HG03097 (cell line): ENCODE data around the gene HMOX2.

Source experiments
- ATAC-seq: cut with Tn5 transposase; IDR thresholded peaks from one replicate; pipeline ENCODE4 v1.9.1; 2021; ENCODE audit not compliant: unreplicated experiment, low FRiP score

HMOX2 gene

DNA sequence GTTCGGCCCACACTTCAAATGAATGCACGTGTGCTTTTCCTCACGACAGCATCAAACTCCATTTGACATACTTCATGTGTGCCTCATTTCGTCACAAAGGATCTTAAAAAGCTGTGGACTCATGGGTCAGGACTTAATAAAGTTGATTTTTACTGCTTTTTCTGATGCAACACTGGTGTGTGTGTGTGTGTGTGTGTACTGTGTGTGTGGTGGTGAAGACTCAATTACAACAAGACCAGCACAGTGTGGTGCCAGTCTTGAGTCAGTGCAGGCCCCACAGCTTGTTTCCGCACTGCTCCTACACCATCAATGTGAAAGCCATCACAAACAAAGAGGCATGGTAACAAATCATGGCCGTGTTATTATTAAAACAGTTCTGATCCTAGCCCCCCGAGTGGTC is 44.7 kb downstream of the HMOX2 start:
- no peak for ATAC-seq

DNA sequence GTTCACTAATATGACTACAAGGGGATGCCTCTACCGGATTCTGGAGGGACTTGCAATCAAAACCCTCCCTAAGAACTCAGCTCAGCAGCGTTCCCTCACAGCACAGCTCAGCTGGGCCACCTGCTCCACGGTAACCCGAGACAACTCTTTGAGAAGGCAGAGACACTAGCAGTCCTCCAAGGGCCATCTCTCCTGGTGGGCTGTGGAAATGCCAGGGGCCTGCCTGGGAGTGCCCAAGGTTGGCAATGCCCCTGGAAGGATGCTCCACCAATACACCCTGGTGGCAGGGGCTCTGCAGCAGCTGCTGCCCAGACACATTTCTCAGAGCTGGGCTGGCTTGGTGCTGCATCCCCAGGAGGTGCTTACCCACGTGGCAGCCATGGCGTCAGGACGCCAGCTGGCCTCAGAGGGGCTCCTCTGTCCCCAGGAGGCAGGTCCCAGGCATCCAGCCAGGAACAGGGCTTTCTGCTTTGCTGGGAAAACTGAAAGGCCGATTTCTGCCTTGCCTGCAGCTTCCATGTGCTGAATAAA is 45.9 kb downstream of the HMOX2 start:
- ATAC-seq, result no peak

DNA sequence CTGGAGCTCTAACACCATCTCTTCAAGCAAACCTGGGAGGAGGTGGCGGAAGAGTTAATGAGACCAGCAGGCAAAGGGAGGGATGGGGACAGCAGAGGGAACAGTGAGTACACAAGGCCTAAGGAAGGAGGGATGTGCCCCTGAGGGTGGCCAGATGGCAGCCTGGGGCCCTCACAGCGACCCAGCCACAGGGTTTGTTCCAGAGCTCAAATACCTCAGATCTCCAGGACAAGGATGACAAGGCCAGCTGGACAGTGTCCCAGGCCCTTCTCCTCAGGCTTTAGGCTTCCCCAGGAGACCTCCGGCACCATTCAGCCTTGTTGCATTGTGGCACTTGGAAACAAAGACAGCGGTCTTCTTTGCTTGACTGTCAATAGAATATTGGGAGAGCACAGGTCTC is 47.5 kb downstream of the HMOX2 start:
- no peak for ATAC-seq

DNA sequence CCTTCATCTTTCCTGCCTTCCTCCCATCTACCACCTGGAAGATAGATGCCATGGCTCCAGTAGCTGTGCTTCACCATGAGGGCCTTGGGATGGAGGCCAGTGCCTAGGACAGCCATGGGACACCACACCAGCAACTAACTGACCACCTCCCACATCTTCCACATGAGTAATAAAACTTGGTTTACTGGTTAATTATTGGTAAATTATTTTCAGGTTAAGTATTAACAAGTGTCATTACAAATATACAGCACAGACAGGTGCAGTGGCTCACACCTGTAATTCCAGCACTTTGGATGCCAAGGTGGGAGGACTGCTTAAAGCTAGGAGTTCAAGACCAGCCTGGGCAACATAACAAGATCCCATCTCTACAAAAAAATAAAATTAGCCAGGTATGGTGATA is 48.4 kb downstream of the HMOX2 start:
- no peak for ATAC-seq

DNA sequence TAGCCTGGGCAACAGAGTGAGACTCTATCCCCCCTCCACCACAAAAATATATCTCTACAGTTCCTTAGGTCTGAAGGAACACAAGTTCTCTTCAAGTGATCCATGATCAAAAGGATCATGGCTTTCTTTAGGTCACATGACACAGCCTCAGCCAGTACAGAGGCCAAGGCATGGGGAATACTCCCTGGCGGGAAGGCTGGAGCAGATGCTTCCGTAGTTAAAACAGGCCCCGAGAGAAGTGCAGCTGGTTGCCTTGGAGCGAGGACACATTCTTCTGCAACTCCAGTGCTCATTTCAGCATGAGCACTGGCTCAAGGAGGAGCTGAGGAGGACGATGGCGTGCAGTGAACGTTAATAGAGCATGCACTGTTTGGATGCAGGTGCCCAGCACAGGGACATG is 48.9 kb downstream of the HMOX2 start:
- no peak for ATAC-seq

DNA sequence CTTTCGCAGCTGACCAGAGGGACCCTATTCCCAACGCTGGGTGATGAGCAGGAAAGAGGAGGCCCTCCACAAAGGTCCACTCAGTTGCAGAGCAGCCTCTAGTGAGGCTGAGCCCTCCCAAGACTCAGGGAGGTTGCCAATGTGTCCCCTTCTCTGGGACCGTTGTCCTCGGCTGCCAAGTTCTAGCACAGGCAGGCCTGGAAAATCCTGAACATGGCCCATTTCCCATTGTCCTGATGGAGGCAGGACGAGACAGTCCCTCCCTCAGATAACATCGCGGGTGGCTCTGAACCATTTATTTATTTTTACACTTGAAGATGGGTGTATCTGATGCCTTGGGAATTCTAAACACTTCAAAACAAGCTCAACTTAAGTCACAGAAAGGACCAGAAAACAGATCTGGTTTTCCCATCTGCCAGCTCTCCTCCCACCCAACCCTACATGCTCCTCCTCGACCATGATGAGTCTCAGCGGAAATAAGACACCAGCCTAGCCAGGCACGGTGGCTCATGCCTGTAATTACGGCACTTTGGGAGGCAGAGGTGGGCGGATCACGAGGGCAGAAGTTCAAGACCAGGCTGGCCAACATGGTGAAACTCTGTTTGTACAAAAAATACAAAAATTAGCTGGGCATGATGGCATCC is 49.6 kb downstream of the HMOX2 start:
- ATAC-seq, result no peak

DNA sequence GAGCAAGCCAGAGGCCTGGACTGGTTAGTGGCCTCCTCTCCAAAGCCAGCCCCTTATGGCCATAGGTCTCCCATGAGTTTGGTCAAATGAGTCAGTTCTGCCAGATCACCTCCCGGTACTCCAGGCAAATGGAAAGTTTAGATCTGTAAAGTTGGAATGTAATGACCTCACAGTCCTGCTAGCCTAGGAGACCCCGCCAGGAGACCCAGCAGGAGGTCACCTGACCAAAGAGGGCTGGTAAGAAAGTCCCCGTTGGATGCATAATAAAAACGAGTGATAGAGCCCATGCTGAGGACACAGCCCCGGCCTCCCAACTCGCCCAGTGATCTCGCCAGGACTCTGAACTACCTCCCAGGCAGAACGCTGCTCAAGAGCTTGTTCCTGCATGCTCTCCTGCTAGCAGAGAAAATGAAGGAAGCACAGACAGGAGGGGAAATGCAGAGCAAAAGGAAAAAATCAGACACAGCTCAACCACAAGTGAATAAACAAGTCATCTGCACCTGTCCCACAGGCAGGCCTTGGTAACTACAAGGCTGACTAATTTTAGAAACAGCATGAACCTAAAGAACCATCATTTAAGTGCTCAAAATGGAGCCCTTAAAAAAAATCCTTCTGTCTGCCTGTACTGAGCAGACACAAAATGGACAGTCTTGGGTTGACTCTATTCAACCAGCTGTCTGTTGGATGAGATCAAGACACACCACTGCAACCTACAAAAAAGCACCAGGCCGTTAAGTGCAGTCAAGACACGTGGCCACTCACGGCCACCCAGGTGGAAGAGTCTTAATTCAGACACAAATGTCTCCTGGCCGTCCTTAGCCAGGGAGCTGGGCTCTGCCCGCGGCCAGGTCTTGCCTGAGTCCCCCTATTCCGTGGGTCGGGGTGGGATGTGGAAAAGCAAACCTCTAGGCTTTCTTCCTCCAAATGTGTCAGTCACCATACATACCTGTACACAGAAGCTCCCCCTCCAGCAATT is 53.2 kb downstream of the HMOX2 start:
- ATAC-seq, result no peak

DNA sequence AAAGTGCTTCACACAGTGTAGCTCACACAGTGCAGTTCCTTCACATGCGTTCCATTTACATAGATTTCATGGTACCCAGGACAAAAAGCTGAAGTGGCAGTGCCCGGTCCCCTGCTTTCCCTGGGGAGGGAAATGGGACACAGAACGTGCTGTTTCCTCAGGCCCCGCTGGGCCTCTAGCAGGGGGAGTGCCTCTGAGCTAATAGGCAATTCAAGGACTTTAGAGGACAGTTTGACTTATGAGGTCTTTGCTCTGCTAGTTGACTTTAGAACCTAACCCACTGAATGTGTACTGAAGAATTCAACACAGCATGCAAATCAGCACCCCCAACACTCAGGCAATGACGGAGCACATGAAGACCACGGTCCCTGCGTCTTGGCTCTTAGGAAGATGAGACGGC is 55.6 kb downstream of the HMOX2 start:
- no peak for ATAC-seq

DNA sequence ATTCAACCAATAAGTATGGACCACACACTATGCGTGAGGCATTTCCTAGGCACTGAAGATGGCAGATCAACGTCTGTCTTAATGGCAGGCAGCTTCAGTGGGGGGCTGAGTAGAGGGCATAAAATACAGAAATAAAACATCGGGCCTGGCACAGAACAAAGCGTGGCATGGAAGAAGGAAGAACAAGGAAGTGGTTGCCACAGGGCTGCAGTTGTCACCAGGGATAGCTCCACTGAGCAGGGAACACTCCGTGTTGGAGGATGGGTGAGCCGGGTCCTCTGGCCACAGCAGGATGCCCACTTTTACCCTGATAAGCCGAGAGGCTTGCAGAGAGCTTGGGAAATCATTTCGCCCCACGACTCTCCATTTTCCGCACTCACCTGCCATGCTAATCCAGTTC is 56.0 kb downstream of the HMOX2 start:
- ATAC-seq, result no peak

DNA sequence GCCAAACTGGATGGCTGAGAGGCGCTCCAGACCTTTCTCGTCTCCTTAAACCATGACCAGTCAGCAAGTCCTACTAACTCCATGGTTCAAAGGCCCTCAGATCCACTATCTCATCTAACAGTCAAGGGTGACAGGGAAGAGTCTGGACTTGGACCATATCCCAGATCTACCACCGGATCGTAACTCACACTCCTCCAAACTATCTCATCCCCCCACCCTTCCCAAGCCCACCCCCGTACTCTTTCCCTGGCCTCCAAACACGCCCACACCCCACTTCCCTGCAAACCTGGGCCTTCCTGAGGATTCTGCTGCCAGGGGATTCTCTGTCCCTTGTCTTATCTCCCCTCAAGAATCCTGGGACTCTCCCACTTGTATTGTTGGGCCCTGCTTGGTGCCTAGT is 57.3 kb downstream of the HMOX2 start:
- ATAC-seq, result no peak

DNA sequence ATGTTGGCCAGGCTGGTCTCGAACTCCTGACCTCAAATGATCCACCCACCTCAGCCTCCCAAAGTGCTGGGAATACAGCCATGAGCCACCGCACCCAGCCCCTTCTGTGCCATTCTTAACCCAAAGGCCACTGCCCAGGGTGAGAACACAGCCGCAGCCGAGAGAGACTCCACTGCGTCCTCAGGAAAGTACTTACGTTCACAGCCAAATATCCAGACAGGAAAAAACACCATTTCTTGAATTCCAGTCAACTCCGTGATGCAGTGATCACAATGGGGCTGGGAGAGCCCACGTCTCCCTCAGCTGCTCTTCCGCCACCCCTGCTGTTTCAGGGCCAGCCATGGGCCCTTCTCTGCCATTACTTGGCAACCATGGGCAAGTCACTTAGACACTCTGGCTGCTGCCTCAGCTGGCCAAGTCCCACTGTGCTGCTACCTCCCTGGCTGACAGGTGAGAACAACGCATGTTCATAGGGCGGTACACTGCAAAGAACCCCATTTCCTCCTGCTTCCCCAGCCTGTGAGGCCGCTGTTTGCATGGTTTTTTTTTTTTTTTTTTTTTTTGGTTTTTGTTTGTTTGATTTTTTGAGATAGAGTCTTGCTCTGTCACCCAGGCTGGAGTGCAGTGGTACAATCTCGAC is 58.1 kb downstream of the HMOX2 start:
- ATAC-seq, result no peak

DNA sequence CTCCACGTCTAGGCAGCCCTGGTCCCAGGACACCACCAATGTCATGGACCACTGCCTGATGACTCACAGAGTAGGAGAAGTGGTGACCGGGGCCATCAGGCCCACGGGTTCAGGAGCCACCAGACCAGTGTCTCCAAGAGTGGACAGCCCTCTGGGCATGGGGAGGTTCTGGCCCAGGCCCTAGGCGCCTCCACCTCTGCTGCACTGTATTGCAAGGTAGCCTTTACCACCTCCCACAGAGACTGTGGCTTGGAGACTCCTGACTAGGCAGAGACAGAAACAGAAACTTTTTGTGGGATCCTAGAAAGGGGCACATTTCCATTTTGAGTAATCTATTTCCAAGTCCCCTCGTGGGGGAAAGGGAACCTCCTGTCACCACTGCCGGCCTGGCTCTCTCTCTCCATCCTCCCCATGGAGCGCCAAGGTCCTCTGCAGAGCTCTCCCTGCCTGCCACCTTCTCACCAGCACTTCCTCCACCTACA is 59.5 kb downstream of the HMOX2 start:
- no peak for ATAC-seq

DNA sequence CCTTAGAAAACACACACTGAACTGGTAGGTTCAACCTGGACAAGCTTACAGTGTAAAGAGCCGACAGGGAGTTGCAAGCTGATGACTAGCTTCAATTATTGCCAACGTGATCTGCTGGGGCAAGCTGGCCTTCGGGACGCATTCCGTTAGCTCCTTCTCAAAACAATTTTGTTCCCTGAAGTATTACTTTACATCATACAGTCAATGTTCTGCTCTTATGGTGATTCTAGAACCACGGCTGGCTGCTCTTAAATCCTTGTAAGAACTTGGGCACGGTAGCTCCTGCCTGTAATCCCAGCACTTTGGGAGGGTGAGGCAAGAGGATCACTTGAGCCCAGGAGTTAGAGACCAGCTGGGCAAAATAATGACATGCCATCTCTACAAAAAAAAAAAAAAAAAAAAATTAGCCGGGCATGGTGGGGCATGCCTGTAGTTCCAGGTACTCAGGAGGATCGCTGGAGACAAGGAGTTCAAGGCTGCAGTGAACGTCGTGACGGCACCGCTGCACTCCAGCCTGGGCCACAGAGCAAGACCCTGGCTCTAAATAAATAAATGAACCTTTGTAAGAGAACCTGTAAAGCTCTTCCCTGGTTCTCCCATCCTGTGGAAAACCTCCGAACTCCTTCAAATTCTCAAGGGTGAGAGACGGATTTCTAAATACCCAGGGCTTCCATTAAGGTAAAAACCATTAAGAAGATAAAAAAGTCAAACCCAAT is 60.4 kb downstream of the HMOX2 start:
- ATAC-seq, result no peak

DNA sequence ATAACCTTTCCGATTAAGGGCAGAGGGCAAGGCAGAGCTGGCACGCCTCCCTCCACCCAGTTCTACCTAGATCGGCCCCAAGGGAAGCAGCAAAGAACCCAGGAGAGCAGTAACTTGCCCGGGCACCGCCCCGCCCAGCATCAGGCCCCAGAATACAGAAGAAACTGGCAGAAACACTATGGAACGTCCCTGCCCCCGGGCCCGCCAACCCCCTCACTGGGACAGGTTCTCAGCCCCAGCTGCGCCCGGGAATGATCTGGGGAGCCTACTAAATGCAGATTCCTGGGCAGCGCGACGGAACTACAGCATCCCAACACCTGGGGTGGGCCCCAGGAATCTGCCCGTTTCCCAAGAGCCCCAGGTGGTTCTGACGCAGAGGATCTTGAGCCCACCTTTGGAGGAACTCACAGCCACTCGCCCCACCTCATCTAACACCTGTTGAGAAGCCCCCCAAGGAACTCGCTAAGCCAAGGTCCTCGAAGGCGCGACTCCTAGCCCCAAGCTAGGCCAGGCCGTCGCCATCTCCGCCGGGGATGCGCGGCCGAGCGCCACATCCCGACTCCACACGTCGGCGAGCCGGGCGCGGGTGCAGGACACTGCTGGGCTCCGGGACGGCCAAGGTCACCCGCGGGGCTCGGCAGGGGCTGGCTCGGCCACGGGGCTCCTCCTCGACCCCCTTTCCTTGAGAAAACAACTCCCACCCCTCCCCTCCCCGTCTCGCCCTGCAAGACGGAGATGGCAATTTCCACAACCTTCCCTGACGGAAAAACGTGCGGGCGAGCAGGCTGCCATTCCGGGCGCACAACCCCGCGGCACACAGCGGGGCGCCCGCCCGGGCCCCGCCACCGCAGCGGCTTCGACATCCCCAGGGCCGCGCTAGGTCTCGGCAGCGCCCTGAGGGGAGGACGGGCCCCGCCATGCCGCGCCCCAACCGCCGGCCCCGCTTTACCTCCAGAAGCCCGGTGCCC is 61.5 kb downstream of the HMOX2 start:
- ATAC-seq, result peak; percentile 15

DNA sequence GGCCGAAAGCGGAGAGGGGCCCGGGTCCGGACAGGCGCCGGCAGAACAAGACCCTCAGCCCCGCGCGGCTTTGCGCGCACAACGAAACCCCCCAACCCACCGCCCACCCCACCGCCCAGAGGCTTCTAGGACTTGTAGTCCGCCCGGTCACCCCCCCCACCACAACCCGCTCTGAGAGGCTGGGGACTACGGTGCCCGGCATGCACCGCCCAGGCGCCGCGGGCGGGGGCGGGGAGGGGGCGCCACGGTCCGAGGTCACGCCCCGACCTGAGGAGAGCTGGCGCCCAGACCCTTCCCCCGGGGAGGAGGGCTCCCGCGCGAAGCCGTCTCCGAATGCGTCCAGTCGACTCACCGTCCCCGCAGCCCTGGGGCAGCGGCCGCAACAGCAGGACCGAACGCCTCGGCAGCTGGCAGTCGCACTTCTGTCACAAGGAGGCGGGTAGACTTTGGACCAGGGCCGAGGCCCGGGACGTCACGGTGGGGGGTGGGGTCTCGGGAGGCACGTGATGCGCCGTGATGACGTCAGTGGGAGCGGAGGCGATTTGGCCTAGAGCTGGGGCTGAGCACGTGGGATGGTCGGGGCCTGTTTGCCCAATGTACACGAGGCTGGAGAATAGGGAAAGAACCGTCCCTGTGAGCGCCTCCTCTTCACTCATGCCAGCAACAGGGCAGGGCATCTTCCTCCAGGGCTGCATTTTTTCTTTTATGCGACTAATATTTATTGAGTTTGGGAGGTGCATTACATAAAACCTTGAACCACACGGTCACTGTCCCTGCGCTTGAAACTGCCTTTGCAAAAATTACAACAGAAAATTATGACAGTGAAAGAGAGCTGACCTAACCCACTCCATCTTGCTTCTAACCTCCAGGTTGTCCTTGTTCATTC is 62.4 kb downstream of the HMOX2 start, which contains the start of gene CDIP1:
TSS of gene CDIP1 (minus strand) at position 424 of the 886 bp plus-strand sequence. CDS start 24,643 bp downstream, outside the sequence.
- peak; percentile 69 for ATAC-seq

DNA sequence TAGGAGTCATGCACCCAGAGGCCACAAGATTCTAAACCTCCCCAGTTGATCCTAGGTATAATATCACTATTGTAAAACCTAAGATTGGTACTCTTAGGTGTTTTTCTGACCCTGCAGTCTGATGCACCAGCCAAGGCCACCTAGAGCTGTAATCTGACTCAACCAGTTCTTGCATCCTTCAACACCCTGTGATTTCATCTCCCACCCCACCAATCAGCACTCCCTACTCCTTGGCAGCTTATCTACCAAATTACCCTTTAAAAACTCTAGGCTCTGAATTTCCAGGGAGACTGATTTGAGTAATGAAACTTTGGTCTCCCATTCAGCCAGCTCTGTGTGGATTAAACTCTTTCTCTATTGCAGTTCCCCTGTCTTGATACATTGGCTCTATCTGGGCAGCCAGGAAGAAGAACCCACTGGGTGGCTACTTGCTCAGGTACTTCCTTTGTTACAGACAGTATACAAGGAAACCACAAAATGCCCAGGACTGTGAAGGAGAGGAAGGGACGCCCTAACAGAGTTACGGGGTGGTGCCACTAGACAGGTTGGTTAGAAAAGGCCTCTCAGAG is 63.6 kb downstream of the HMOX2 start:
- no peak for ATAC-seq

DNA sequence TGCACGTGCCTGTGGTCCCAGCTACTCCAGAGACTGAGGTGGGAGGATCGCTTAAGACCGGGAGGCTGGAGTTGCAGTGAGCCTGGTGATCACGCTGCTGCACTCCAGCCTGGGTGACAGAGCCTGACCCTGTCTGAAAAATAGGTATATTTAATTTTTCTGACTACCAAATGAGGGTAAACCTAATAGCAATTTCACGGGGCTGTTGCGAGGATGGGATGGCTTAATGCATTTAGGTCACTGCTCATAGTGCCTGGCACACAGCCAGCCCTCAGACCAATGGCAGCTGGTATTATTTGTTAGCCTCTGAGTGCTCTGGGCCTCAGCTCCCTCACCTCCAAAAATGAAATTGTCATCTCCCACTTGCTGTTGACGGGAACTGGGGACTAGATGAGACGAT is 68.3 kb downstream of the HMOX2 start:
- no peak for ATAC-seq

DNA sequence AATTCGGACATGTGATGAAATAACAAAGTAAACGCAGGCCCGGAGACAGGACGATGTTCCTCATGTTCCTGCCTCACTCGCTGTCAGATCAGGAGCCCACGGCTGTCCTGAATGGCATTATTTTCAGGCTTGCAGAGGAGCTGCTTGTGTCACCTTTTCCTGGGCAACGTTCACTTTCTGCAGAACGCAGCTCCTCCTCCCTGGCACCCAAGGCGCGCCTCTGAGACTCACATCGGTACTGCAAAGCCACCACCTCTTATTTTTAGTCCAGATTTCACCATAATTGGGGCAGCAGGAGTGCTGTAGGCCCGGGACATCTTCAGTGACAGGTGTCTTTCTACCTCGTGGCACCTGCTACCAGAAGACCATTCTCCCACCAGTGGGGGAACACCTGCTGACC is 71.9 kb downstream of the HMOX2 start:
- no peak for ATAC-seq
